KG1 (cell line): ENCODE data around the gene TFDP2.
"Not testable (repeated sequence)": the region's sequence is repeated elsewhere in the genome, so short reads cannot be mapped to it uniquely, and the experiment has no call there.

Experiments
- DNase-seq: peaks from one replicate; lab custom pipeline; 2025; lab: John Stamatoyannopoulos, UW

The TFDP2 gene

DNA sequence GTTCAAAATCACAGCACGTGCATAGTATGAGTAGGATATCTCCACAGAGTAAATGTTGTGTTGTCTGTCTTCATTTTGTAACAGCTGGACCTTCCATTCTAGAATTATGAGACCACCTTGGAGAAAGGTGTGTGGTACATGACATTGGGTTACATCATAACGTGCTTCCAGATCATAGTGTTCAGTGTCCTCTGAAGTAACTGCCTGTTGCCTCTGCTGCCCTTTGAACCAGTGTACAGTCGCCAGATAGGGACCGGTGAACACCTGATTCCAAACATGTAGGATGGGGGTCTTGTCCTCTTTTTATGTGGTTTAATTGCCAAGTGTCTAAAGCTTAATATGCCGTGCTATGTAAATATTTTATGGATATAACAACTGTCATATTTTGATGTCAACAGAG is 223.7 kb downstream of the TFDP2 start:
- DNase-seq: not testable (repeated sequence)

DNA sequence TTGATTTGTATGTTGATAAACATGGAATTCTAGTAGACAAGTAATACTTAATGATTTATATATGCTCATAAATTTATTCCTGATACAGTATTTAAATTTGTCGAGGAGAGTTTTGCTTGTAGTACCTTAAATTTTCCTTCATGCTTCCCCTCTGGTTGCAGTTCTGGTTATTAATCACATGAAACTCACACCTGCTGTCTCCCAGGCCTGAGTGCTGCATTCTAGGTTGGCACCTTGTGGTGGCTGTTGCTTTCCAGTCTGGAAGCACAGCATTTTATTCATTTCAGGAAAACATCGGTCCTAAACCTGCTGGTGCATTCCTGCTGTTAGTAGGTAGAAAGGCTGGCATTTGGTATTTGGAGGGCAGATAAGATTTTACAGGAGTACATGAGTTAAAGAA is 228.0 kb downstream of the TFDP2 start:
- DNase-seq: no peak

GRCh38 chr3:141920701-141921100 is 228.6 kb downstream of the TFDP2 start:
- DNase-seq: no peak

DNA sequence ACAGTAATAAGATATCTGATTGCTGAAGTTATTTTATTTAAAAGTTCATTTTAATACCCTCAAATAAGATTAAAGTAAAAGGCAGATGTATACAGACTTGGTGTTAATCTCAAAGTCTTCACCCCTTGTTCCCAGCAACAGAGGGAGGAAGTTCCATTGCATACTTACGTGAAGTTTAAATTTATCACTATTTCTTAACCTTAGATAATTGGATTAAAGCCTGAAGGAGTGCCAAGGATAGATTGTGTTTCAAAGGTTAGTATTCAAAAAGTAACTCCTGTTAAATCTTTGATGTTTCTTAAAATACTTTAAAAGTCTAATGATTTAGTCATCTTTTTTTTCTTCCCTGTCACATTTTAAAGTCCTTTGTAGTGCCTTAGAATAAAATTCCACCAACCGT is 233.6 kb downstream of the TFDP2 start:
- no peak for DNase-seq

DNA sequence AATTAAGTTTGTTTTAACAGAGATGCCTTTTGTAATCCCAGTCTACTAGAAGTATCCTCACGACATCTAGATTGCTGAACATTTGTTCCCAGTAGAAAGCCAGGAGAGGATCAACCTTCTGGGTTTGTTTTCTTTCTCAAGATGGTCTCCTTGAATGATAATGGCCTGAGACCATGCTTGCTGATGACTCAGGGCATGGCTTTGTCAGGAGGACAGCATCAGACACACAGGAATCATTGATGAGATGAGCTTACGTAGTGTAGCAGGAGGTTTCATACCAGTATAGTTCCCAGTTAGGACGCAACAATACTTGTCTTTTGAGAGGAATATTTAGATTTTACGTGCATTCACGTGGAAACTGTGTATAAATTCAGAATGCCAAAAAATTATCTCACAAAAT is 234.3 kb downstream of the TFDP2 start:
- no peak for DNase-seq

DNA sequence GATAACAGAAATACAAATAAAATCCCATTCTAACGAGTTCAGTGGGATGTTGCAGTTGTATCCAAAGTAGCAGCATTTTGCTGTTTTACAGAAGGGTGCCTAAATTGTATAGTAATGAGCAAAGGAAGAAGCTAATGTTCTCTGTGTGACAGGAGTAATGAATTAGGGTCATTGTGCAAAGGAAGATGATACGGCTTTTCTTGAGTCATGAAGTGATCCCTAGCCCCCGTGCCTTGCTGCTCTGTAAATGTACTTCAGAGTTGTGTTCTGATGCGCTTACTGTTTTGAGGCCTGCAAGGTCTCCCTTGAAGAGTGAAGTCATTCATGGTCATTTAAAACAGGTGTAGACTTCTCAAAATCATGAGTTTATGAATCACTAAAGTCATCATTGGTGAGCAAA is 235.0 kb downstream of the TFDP2 start:
- no peak for DNase-seq

DNA sequence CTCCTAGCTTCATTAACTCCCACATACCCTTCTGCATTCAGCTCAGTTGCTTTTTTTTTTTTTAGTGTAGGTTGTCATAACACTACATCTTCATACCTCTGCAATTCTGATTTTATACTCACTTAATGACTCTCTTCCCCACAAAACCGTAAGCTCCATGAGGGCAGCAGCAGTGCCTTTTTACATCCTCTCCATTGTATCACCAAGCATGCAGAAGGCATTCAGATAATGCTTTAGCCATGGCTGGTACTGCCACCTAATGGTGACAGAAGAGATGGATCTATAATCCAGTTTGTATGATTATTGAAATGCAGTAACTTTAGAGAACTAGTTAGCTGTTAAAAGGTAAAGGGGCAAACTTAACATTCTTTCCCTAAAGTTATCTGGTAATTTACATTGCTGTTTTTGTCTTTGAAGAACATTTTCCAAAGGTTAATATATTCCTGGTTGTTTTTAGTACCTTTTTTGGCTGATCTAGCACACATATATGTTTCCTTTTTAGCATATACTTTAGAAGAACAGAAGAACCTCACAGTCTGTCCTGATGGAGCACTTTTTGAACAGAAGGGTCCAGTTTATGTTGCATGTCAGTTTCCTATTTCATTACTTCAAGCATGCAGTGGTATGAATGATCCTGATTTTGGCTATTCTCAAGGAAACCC is 236.1 kb downstream of the TFDP2 start:
- peak; percentile 39 for DNase-seq

DNA sequence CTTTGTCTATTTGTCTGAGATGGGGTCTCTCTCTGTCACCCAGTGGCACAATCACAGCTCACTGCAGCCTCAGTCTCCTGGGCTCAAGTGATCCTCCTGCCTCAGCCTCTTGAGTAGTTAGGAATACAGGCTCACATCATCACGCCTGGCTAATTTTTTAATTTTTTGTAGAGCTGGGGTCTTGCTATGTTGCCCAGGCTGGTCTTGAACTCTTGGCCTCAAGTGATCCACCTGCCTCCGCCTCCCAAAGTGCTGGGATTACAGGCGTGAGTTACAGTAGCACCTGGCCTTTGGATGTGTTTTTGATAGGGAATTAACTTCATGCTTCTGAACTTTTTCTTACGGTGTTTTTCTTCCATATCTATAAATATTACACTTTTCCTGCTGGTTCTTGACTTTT is 239.4 kb downstream of the TFDP2 start:
- DNase-seq: not testable (repeated sequence)

- DNase-seq: no peak
These were observed 239.9 kb downstream of the TFDP2 start for GRCh38 chr3:141909408-141909807.

GRCh38 chr3:141905129-141905528 is 244.2 kb downstream of the TFDP2 start:
- DNase-seq: no peak

DNA sequence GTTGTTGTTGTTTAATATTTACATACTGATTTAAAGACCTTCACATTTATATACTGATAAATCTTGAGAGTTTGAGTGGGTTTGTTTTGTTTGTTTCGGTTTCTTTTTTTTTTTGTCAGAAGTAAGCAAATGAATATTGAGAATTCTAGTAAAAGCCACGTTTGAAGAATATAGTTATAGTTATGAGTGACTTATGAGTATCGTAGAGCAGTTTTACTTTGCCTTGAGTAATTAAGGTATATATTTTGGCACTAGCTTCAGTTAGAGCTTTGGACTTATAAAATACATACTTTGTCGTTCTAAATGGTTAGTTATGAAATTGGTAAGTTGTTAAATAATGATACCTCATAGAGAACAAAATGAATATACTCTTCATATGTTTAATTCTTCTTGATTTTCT is 245.1 kb downstream of the TFDP2 start:
- DNase-seq: no peak

GRCh38 chr3:141901914-141902313 is 247.4 kb downstream of the TFDP2 start:
- DNase-seq: no peak

- DNase-seq: no peak
These were observed 249.0 kb downstream of the TFDP2 start for GRCh38 chr3:141900343-141900742.

- DNase-seq: no peak
These were observed 250.4 kb downstream of the TFDP2 start for GRCh38 chr3:141898908-141899307.

GRCh38 chr3:141895731-141896130 is 253.6 kb downstream of the TFDP2 start:
- DNase-seq: no peak

GRCh38 chr3:141894524-141895176 is 254.7 kb downstream of the TFDP2 start:
- DNase-seq: no peak
